A549 (cell line): Measurements from ENCODE around the gene RUSF1. TPM values are rescaled to one million over a fixed set of nuclear protein-coding genes. Genes with fewer than 3 reads are reported as not detected.

ENCODE experiments used
- ATAC-seq, 2 experiments: fragments of 200-7000 bp in 1 of 2; fragments of >200 bp in 1 of 2; cut with Nextera tagmentation in 1 of 2; cut with Tn5 transposase in 1 of 2; 3 replicates each; pipeline versions ENCODE4 v1.8.0 to v1.9.1; 2018 to 2020; ENCODE audit warnings: mild to moderate bottlenecking in 1 of 2, moderate library complexity in 1 of 2
- CTCF ChIA-PET: fragments of 300-600 bp; sonication (Branson Sonifier 250); formaldehyde crosslinking; extraction: SDS; loops from one replicate; lab custom pipeline; 2021; ENCODE audit warnings: antibody characterized with exemption, inconsistent platforms; lab: Yijun Ruan, JAX
- POLR2A ChIA-PET: fragments of 350-600 bp; formaldehyde crosslinking; extraction: SDS; loops from one replicate; lab custom pipeline; 2021; ENCODE audit warnings: antibody characterized with exemption, inconsistent platforms; lab: Yijun Ruan, JAX
- DNase-seq, 2 experiments: peaks; one replicate each; pipeline versions ENCODE4 v3.0.0 to v3.0.0-alpha.2; 2011 to 2016; ENCODE audit warnings: low read depth in 1 of 2, low spot score in 1 of 2
- FAIRE-seq: peaks from 2 replicates; lab custom pipeline; 2011; peaks lifted over from hg19 to GRCh38; lab: Jason Lieb, UNC
- H3K27ac ChIP-seq, 2 experiments: fragments of >200 bp; sonication (Bioruptor Twin); formaldehyde crosslinking; 3 replicates each; pipeline ENCODE4 v1.5.1; 2016 to 2017
- H3K4me1 ChIP-seq: fragments of >200 bp; sonication (Bioruptor Twin); formaldehyde crosslinking; 3 replicates; pipeline ENCODE4 v1.6.1; 2016
- H3K4me2 ChIP-seq: fragments of >200 bp; sonication (Bioruptor Twin); formaldehyde crosslinking; 3 replicates; pipeline ENCODE4 v1.6.1; 2016
- H3K4me3 ChIP-seq: fragments of >200 bp; sonication (Bioruptor Twin); formaldehyde crosslinking; 3 replicates; pipeline ENCODE4 v1.5.1; 2016
- H3K9me3 ChIP-seq: fragments of >200 bp; sonication (Bioruptor Twin); formaldehyde crosslinking; 3 replicates; pipeline ENCODE4 v1.6.1; 2016
- BCL3 ChIP-seq: fragments of >200 bp; sonication (Bioruptor Twin); formaldehyde crosslinking; IDR thresholded peaks from 3 replicates; pipeline ENCODE4 v1.6.1; 2016
- CBX2 ChIP-seq: fragments of 200-600 bp; sonication (generic); IDR thresholded peaks from 2 replicates; pipeline ENCODE4 v1.6.1; 2016; ENCODE audit warnings: low read depth, mild to moderate bottlenecking, borderline replicate concordance
- E2F6 ChIP-seq: IDR thresholded peaks from 2 replicates; pipeline ENCODE4 v1.6.1; 2012; ENCODE audit warnings: low read depth, borderline replicate concordance
- EHMT2 ChIP-seq: fragments of 200-600 bp; sonication (generic); IDR thresholded peaks from 2 replicates; pipeline ENCODE4 v1.6.1; 2016; ENCODE audit warnings: antibody characterized with exemption, low read depth, mild to moderate bottlenecking, moderate library complexity
- HOXA7 ChIP-seq: fragments of 250-450 bp; sonication (Bioruptor Pico); IDR thresholded peaks from 2 replicates; pipeline ENCODE4 v1.5.0; 2020; ENCODE audit warnings: mild to moderate bottlenecking, moderate library complexity
- HOXB13 ChIP-seq: fragments of 250-450 bp; sonication (Bioruptor Pico); IDR thresholded peaks from 2 replicates; pipeline ENCODE4 v1.5.0; 2020; ENCODE audit warnings: low read depth, mild to moderate bottlenecking, moderate library complexity
- JUN ChIP-seq, 2 experiments: fragments of >200 bp; sonication (Bioruptor Twin); formaldehyde crosslinking; IDR thresholded peaks; 2 replicates in 1 of 2; 3 replicates in 1 of 2; pipeline ENCODE4 v1.6.1; 2016 to 2017
- MAFK ChIP-seq: fragments of 450-650 bp; IDR thresholded peaks from 2 replicates; pipeline ENCODE4 v1.6.1; 2014; ENCODE audit not compliant: partially characterized antibody
- MAX ChIP-seq: IDR thresholded peaks from 2 replicates; pipeline ENCODE4 v1.6.1; 2012
- MYC ChIP-seq: IDR thresholded peaks from 2 replicates; pipeline ENCODE4 v1.6.1; 2012; ENCODE audit warnings: mild to moderate bottlenecking, inconsistent platforms, low read length, improper control_type of control experiment, borderline replicate concordance
- NR3C1 ChIP-seq: fragments of >200 bp; sonication (Bioruptor Twin); formaldehyde crosslinking; IDR thresholded peaks from 3 replicates; pipeline ENCODE4 v1.6.1; 2017
- PBX3 ChIP-seq: IDR thresholded peaks from 2 replicates; pipeline ENCODE4 v1.6.1; 2012
- PHF8 ChIP-seq: fragments of 200-600 bp; sonication (generic); IDR thresholded peaks from 2 replicates; pipeline ENCODE4 v1.6.1; 2016; ENCODE audit warnings: low read depth, mild to moderate bottlenecking, antibody characterized with exemption, moderate library complexity, borderline replicate concordance
- POLR2A ChIP-seq: IDR thresholded peaks from 2 replicates; pipeline ENCODE4 v1.6.1; 2012; ENCODE audit warnings: mild to moderate bottlenecking, low read length
- WGBS: methylation state at CpG from one replicate; pipeline ENCODE4 v1.1.6; 2017; ENCODE audit errors: missing lambda C conversion rate; 5-methylcytosine and 5-hydroxymethylcytosine counted together
- polyA minus RNA-seq: library from RNA; depleted of rRNA, polyadenylated mRNA; stranded (reverse); fragments of >200 nt; gene quantifications from 2 replicates; pipeline ENCODE4 v1.2.3, GENCODE V29; 2011; rRNA and poly(A)+ RNA removed
- polyA plus RNA-seq, 4 experiments: library from polyadenylated mRNA; depleted of rRNA in 3 of 4; stranded (reverse); fragments of >200 nt; fragmentation: RNase III in 1 of 4; extraction: RNeasy Plus Mini Kit Qiagen cat#74134 plus additional on column Dnase treatment in 1 of 4; gene quantifications; 2 replicates in 3 of 4; 3 replicates in 1 of 4; pipeline ENCODE4 v1.2.3, GENCODE V29; 2011 to 2017
- TF ChIP-seq, protein P1 (sequence below): fragments of 200-600 bp; sonication (generic); IDR thresholded peaks from 2 replicates; pipeline ENCODE4 v1.6.1; 2016; ENCODE audit warnings: antibody characterized with exemption, mild to moderate bottlenecking, moderate library complexity
- TF ChIP-seq, protein P2 (sequence below): fragments of 150-350 bp; IDR thresholded peaks from 2 replicates; pipeline ENCODE4 v1.6.1; 2014; ENCODE audit warnings: low read depth, mild to moderate bottlenecking, low read length

The RUSF1 gene
- polyA plus RNA-seq (2011; rRNA removed) (27.8 and 42.4 TPM in 2 replicates), polyA plus RNA-seq (2017; fragmentation: RNase III; extraction: RNeasy Plus Mini Kit Qiagen cat#74134 plus additional on column Dnase treatment) (30.7 to 37.7 TPM (median 35.3 TPM) in 3 replicates), polyA minus RNA-seq (52.8 and 57.5 TPM in 2 replicates)
- 23.5 and 30.9 TPM in 2 replicates for polyA plus RNA-seq (2012; cell fraction: cytosol; rRNA removed)
- 171 and 181 TPM in 2 replicates for polyA plus RNA-seq (2012; cell fraction: nucleus; rRNA removed)

DNA sequence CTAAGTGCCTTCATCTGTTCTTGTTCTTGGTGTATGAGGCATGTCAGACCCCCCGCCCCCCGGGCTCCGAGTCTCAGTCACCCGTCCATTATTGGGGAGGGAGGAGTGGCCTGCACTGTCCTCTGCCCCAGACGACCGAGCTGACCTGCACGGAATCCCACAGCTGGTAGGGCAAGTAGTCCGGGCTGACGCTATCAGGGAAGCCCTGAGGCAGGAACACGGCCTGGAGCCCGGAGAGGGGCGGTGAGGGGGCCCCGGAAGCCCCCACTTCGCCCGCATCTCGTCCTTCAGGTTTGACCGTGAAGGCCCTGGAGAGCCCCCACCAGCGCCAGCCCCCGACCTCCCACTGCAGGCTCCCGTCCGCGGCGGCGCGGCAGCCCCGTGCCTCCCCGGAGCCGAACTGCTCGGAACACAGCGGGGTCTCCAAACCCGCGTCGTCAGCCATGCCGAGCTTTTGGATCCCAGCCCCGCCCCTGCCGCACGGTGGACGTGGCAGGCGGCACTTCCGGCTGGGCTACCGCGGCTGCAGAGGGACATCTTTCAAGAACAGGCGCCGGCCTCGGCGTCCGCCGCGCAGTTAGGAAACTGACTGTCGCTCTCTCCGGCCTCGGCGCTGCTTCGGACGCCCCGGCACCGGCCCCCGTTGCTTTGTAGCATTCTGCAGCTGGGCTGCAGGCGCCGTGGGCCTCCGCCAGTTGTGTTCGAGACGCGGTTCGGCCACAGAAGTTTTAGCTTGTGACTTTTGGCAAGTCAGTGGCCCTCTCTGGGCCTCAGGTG lies at the start of gene RUSF1:
Gene RUSF1, minus strand, starts transcription at position 463 of the 777 bp plus-strand sequence. Its CDS starts 18 bp downstream, at position 445.
- TF ChIP-seq HOXA7 (CRISPR knock-in tag) (no peak), CBX2 (no peak), PHF8 (peak; percentile 97), POLR2A (peak; percentile 71), MYC (peak; percentile 55; the same call in 1 of the 2 replicates), BCL3 (peak; percentile 90), EHMT2 (no peak), PBX3 (peak; percentile 55; the same call in 1 of the 2 replicates), MAX (peak; percentile 93), MAFK (no peak), JUN (IDR thresholded peaks at IDR 0.05) (peak; percentile 61 to 93; a peak in 4 of 5 replicates), NR3C1 (no peak), HOXB13 (CRISPR knock-in tag) (no peak), E2F6 (no peak)
- TF ChIP-seq, protein P1, sequence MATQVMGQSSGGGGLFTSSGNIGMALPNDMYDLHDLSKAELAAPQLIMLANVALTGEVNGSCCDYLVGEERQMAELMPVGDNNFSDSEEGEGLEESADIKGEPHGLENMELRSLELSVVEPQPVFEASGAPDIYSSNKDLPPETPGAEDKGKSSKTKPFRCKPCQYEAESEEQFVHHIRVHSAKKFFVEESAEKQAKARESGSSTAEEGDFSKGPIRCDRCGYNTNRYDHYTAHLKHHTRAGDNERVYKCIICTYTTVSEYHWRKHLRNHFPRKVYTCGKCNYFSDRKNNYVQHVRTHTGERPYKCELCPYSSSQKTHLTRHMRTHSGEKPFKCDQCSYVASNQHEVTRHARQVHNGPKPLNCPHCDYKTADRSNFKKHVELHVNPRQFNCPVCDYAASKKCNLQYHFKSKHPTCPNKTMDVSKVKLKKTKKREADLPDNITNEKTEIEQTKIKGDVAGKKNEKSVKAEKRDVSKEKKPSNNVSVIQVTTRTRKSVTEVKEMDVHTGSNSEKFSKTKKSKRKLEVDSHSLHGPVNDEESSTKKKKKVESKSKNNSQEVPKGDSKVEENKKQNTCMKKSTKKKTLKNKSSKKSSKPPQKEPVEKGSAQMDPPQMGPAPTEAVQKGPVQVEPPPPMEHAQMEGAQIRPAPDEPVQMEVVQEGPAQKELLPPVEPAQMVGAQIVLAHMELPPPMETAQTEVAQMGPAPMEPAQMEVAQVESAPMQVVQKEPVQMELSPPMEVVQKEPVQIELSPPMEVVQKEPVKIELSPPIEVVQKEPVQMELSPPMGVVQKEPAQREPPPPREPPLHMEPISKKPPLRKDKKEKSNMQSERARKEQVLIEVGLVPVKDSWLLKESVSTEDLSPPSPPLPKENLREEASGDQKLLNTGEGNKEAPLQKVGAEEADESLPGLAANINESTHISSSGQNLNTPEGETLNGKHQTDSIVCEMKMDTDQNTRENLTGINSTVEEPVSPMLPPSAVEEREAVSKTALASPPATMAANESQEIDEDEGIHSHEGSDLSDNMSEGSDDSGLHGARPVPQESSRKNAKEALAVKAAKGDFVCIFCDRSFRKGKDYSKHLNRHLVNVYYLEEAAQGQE: no peak
- TF ChIP-seq, protein P2, sequence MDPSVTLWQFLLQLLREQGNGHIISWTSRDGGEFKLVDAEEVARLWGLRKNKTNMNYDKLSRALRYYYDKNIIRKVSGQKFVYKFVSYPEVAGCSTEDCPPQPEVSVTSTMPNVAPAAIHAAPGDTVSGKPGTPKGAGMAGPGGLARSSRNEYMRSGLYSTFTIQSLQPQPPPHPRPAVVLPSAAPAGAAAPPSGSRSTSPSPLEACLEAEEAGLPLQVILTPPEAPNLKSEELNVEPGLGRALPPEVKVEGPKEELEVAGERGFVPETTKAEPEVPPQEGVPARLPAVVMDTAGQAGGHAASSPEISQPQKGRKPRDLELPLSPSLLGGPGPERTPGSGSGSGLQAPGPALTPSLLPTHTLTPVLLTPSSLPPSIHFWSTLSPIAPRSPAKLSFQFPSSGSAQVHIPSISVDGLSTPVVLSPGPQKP: peak; percentile 55; the same call in 1 of the 2 replicates
- H3K9me3 ChIP-seq: no peaks in the 10 kb centered on the region
- ChIA-PET CTCF (interaction anchor here (0.9 to 1.2 kb wide), 2 partner anchors 16 to 360 kb away, joined by 3 read pairs; no protein-coding TSS in a partner anchor), POLR2A (interaction anchor here (0.7 to 2.9 kb wide), 12 partner anchors 9 to 390 kb away, joined by 3 to 18 read pairs (median 6); partner anchors contain the start of genes ARMC5, KAT8, TGFB1I1 and ZNF267)
- H3K4me2 ChIP-seq: peak within 1 kb of the TSS; percentile 90
- ATAC-seq: peak; percentile 97 to 98
- 2% methylated on average over 35 of the region's 65 CpGs for WGBS
- peaks cover 14% of the 10 kb centered on the region for H3K4me1 ChIP-seq
- peak within 1 kb of the TSS; percentile 91 to 95 for H3K27ac ChIP-seq
- H3K4me3 ChIP-seq: peak within 1 kb of the TSS; percentile 79
- DNase-seq: peak; percentile 72 to 91
- FAIRE-seq: no peak
